Activated CD8-positive, alpha-beta memory T cell treated with anti-CD3 and anti-CD28 coated beads, Interleukin-2, amount 50 U/mL, for 48 hours (primary cell): Measurements from ENCODE around the gene GON4L.
"Not testable (repeated sequence)": the region's sequence is repeated elsewhere in the genome, so short reads cannot be mapped to it uniquely, and the experiment has no call there.

Experiments
- DNase-seq: peaks from one replicate; pipeline ENCODE4 v3.0.0-alpha.2; 2020

The GON4L gene

GRCh38 chr1:155812878-155813277, 44.1 kb downstream of the GON4L start:
- no peak for DNase-seq

DNA sequence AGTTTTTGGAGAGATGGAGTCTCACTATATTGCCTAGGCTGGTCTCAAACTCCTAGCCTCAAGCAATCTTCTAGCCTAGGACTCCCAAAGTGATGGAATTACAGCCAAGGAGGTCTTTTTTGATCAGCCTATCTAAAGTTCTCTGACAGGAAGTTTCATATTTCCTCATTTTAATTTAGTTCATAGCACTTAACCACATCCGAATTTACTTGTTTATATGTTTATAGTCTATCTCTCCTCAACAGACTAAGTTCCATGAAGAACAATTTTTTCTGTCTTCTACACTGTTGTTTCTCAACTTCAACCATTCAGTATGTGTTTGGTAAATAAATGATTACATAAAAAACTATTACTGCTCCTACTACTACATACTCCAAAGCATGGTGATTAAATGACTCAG, 47.9 kb downstream of the GON4L start:
- DNase-seq, result no peak

DNA sequence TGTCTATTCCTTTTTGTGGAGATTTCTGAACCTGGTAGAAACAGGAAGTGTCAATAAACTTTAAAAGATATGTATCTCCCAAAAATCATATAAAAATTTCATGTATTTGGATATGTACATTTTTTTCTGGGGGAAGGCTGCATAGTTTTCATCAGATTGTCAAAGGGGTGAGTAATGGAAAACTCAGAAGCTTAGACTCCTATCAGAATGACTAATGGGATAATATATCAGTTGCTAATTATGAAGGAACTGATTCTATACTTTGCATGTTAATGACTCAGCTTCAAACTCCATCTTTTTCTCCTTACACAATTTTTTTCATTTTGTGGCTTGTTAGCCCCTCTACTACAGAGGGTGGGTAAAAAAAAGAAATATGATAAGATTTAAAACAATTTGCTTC, 55.9 kb downstream of the GON4L start:
- DNase-seq, result no peak

DNA sequence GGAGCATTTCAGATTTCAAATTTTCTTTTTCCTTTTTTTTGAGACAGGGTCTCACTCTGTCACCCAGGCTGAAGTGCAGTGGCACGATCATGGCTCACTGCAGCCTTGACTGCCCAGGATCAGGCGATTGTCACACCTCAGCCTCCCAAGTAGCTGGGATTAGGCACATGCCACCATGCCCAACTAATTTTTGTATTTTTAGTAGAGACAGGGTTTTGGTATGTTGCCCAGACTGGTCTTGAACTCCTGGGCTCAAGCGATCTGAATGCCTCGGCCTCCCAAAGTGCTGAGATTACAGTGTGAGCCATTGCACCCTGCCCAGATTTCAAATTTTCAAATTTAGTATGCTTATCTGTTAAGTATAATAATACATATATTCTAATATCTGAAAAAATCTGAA, 61.4 kb downstream of the GON4L start:
- not testable (repeated sequence) for DNase-seq

GRCh38 chr1:155794605-155795245, 62.3 kb downstream of the GON4L start:
- no peak for DNase-seq

DNA sequence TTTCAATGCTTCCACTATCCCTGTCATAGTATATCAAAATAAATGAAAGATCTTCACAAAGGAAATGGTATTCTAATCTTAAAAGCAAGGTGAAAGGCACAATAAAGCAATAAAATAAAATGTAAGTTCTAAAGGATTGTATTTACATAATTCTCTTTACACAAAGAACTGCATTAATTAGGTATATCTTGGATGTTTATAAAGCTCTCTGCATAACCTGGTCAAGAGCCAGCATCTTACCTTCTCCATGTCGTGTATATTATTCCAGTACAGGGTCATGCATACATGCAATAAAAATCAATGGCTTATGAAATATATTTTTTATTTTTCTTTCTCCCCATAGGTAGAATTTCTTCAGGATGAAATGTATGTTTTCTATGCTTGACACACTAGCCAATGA, 63.8 kb downstream of the GON4L start:
- DNase-seq, result no peak

- no peak for DNase-seq
These were observed 79.4 kb downstream of the GON4L start for GRCh38 chr1:155777582-155777981.

DNA sequence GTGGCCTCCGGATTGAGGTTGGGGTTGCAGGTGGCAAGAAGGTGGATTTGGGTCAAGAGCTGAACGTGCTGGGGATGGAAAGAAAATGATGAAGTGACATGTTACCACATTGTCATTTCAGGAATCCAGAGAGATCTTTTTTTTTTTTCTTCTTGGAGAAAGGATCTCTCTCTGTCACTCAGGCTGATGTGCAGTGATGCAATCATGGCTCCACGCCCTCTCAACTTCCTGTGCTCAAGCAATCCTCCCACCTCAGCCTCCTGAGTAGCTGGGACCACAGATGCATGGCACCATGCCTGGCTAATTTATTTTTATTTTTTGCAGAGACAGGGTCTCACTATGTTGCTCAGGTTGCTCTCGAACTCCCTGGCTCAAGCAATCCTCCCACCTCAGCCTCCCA, 80.6 kb downstream of the GON4L start:
- DNase-seq, result no peak

GRCh38 chr1:155773221-155773620, 83.8 kb downstream of the GON4L start:
- DNase-seq, result no peak

- DNase-seq, result no peak
These were observed 87.8 kb downstream of the GON4L start for GRCh38 chr1:155769257-155769656.

GRCh38 chr1:155767399-155767989, 89.5 kb downstream of the GON4L start:
- not testable (repeated sequence) for DNase-seq

DNA sequence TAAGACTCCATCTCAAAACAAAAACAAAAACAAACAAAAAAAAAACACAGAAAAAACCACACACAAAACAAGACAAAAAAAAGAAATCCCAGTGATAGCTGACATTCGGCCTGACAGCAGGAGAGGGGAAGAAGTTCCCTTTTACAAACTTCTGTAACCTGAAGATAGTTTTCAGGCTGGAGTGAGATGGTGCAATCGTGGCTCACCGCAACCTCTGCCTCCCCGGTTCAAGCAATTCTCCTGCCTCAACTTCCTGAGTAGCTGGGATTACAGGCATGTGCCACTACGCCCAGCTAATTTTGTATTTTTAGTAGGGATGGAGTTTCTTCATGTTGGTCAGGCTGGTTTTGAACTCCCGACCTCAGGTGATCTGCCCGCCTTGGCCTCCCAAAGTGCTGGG, 93.0 kb downstream of the GON4L start:
- DNase-seq, result not testable (repeated sequence)

DNA sequence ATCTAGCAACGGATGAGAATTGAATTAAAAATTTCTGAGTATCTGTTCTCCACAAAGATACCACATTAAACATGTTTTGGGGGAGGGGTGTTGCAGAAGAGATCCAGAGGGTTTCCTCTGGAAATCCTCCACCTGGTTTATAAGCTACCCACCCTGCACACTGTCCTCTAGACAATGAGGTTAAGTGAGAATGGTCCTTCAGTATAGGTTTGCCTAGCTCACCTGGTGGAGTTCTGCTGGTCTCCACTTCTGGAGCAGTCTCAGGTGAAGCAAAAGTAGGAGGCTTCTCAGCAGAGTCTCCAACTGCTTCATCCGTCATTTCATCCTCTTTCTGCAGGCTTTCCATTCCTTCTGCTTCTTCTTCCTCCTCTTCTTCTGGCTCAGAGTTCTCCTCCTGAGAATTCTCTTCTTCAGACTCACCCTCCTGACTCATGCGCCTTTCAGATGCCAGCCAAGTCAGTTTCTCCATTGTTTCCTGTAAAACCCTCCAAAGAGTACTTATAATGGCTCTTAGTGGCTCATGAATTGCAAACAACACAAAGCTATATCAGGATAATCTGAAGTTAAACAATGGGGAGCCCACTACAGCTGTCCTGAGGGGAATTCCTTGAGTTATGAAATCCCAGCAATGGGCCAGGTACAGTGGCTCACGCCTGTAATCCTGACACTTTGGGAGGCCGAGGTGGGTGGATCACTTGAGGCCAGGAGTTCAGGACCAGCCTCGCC, 93.8 kb downstream of the GON4L start:
- DNase-seq, result not testable (repeated sequence)

GRCh38 chr1:155761736-155762405, 95.1 kb downstream of the GON4L start:
- no peak for DNase-seq

DNA sequence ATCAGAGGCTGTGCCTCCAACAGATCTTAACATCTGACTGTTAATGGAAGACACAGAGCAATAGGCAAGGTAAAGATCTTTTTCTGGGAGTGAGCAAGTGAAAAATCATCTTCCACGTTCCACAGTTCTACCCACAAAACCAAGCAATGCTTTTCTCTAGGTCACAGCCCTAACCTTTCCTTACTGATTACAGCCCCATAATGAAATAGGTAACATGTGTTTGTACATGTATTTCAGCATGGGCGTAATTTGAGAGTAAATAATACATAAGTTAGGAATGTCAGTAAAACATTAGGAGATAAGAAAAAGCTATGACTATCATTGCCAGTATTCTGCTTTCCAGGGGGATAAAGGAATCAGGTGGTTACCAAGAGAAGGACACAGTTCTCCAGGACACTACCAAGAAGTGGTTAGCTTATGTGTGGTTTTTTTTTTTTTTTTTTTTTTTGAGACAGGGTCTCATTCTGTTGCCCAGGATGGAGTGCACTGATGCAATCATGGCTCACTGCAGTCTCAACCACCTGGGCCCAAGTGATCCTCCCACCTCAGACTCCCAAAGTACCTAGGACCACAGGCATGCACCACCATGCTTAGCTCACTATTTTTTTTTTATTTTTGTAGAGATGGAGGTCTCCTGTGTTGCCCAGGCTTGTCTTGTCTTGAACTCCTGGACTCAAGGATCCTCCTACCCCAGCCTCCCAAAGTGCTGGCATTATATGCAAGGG, 96.1 kb downstream of the GON4L start:
- no peak for DNase-seq

- no peak for DNase-seq
These were observed 96.9 kb downstream of the GON4L start for GRCh38 chr1:155759966-155760630.

GRCh38 chr1:155759017-155759416, 98.0 kb downstream of the GON4L start:
- not testable (repeated sequence) for DNase-seq

DNA sequence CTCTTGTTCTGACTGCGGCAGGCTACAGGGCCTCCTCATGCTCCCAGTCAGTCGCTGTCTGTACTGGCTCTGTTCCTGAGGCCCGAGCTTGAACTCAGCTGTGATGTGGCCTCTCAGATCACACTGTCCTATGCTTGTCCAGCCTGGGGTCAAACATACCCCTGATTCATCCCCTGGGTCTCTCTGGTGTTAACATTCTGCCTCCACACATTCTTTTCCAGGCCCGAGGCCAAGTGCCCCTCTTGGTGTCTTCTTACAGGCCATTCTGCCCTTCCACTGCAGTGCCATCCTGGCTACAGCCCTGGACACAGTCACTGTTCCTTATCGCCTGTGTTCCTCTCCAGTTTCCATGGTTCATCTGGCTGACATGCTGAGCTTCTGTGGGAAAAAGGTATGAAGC, 108.9 kb downstream of the GON4L start:
- DNase-seq, result not testable (repeated sequence)

DNA sequence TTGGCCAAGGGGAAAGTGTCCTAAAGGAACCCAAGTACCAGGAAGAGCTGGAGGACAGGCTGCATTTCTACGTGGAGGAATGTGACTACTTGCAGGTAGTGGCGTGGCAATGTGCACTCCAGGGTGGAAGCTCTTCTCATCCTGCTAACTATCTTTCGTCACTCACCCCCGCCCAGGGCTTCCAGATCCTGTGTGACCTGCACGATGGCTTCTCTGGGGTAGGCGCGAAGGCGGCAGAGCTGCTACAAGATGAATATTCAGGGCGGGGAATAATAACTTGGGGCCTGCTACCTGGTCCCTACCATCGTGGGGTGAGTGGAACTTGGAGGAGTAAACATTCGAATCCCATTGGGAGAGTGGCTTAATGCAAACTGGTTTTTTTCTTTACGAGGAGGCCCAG, 109.4 kb downstream of the GON4L start:
- DNase-seq, result not testable (repeated sequence)

DNA sequence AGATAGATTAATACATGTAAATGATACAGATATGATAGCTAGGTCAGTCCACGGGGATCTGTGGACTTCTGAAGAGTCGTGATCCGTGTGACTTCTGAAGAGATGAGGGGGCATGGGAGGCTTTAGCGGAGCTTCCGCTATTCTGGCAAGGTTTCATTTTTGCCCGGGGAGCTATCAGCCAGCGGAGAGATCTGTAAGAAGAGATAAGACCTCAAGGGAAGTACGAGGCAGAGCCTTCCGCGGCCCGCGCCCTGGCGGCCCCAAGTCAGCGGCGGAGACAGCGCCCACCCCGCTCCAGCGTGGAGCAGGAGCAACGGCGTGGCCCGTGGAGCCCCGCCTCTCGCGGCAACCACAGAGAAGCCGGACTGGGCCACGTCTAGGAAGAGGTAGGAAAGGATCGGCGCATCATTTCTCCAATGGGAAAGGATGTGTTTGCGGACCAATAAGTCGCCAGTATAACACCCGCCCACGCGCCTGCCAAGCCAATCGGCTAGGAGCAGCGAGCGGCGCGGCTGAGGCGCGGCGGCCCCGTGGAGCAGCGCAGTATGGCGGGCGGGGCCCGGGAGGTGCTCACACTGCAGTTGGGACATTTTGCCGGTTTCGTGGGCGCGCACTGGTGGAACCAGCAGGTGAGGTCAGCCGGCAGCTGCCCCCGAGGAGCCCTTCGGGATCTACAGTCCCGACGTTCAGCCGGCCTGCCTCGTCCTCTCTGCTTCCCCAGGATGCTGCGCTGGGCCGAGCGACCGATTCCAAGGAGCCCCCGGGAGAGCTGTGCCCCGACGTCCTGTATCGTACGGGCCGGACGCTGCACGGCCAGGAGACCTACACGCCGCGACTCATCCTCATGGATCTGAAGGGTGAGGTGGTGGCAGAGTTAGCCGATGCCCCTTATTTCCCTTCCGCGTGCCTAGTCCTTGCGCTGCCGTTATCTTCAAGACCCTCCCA, 111.5 kb downstream of the GON4L start:
- DNase-seq, result peak; percentile 99

GRCh38 chr1:155744711-155745283, 112.2 kb downstream of the GON4L start:
- no peak for DNase-seq
